Ovary (tissue), 10 donors: ENCODE data around the gene SLC26A11. TPM values are rescaled to one million over a fixed set of nuclear protein-coding genes. Genes with fewer than 3 reads are reported as not detected.

Source experiments
- DNase-seq, 5 donors: peaks; one replicate each; pipeline ENCODE4 v3.0.0-alpha.2; 2019 to 2020
- H3K27ac ChIP-seq, 2 donors: fragments of 200-600 bp; one replicate each; pipeline versions ENCODE4 v1.5.1 to v1.8.0; 2019 to 2022
- H3K27me3 ChIP-seq: fragments of 200-600 bp; one replicate; pipeline ENCODE4 v1.8.0; 2022
- H3K36me3 ChIP-seq: fragments of 200-600 bp; sonication (generic); one replicate; pipeline ENCODE4 v1.5.1; 2019
- H3K4me1 ChIP-seq: one replicate; pipeline ENCODE4 v1.8.1; 2013; ENCODE audit warnings: mild to moderate bottlenecking, moderate library complexity; ENCODE audit not compliant: insufficient read depth
- H3K4me3 ChIP-seq: fragments of 200-600 bp; sonication (generic); one replicate; pipeline ENCODE4 v1.5.1; 2017
- H3K9me3 ChIP-seq, 2 donors: fragments of 200-600 bp in 1 of 2; sonication (generic) in 1 of 2; one replicate each; pipeline versions ENCODE4 v1.5.1 to v1.8.1; 2013 to 2019; ENCODE audit warnings: mild to moderate bottlenecking in 1 of 2, moderate library complexity in 1 of 2
- EP300 ChIP-seq: sonication (generic); formaldehyde crosslinking; IDR thresholded peaks from one replicate; pipeline ENCODE4 v1.6.1; 2017; ENCODE audit warnings: antibody characterized with exemption
- POLR2A ChIP-seq: fragments of 450-650 bp; IDR thresholded peaks from one replicate; pipeline ENCODE4 v1.6.1; 2017; ENCODE audit warnings: antibody characterized with exemption, mild to moderate bottlenecking, moderate library complexity
- WGBS, 3 donors: extraction: QIAGEN DNeasy Blood & Tissue Kit in 1 of 3; methylation state at CpG; one replicate each; pipeline versions ENCODE4 v1.1.5 to v1.1.7; 2013 to 2017; 5-methylcytosine and 5-hydroxymethylcytosine counted together
- intact Hi-C, 4 donors: fragments of 100-400 bp; cut with DNase I; formaldehyde crosslinking; loops; one replicate each; pipeline versions ENCODE4 v1.11.0 to v1.15.1; 2022 to 2023
- long read RNA-seq, 3 donors: library from polyadenylated mRNA in 2 of 3; unstranded in 2 of 3; transcript quantifications; one replicate each; pipeline ENCODE4 v2.0.0 and lab custom pipeline, GENCODE V29; 2021 to 2026
- polyA plus RNA-seq, 2 donors: library from polyadenylated mRNA; stranded (reverse); fragments of 200-250 nt in 1 of 2; fragments of 350-450 nt in 1 of 2; fragmentation: Illumina TruSeq in 1 of 2; extraction: RNeasy Lipid Tissue Mini Kit (QIAGEN cat#74804) in 1 of 2; gene quantifications; one replicate each; pipeline ENCODE4 v1.2.3, GENCODE V29; 2013 to 2014
- total RNA-seq, 7 donors: library from RNA; depleted of rRNA in 2 of 7; stranded (reverse); fragments of >200 nt in 2 of 7; fragmentation: NEBNext Ultra II Directional in 3 of 7; extraction: Animal tissue kit (Norgen Biotek cat#: 25700) in 3 of 7; gene quantifications; one replicate each; pipeline versions ENCODE4 v1.1.0 to v1.2.4, GENCODE V29; 2016 to 2023
- TF ChIP-seq, protein P1 (sequence below), 3 donors: fragments of 450-650 bp in 2 of 3; fragments of 200-600 bp in 1 of 3; IDR thresholded peaks; one replicate each; pipeline versions ENCODE4 v1.5.1 to v1.8.0; 2016 to 2022; ENCODE audit warnings: antibody characterized with exemption in 3 of 3, mild to moderate bottlenecking in 1 of 3
- donor health status: DM: no; HTN: no; CAD: no; lungs with moderate emphysema.
- donor health status: DM: no; HTN: no; CAD: no.
- donor health status: Bipolar disorder and iron deficiency.
- donor health status: DM: yes; HTN: yes; CAD: no.
- donor health status: DM: no; HTN: no; CAD: no.
- donor health status: DM: yes; HTN: yes; CAD: no.

SLC26A11 gene
- total RNA-seq (10 to 100 TPM; 18.4 to 30.3 (median 24.2) TPM), polyA plus RNA-seq (10 to 100 TPM in 1 of 2 donors, 1 to 10 TPM in 1; 8.4 to 20.0 TPM)
- long read RNA-seq, donor 1, transcript SLC26A11-211 (2 exons, 1,519 nt), result minor isoform, 14 of 115 reads
- long read RNA-seq, donor 1, transcript SLC26A11-201 (18 exons, 2,885 nt), result major isoform, 16 of 115 reads
- long read RNA-seq, donor 1, transcript SLC26A11-212 (17 exons, 1,862 nt), result minor isoform, 6 of 115 reads
- long read RNA-seq, donor 1, partial matches to known transcripts, result 45 of 115 reads
- long read RNA-seq, donor 1, other reads (novel, unspliced or antisense), result 33 of 115 reads
- long read RNA-seq, donor 2, transcript SLC26A11-201 (18 exons, 2,885 nt), result major isoform, 5 of 12 reads
- long read RNA-seq, donor 2, partial matches to known transcripts, result 0 of 12 reads
- long read RNA-seq, donor 2, other reads (novel, unspliced or antisense), result 7 of 12 reads
- long read RNA-seq, donor 3, transcript SLC26A11-201 (18 exons, 2,885 nt), result major isoform, 13 of 64 reads
- long read RNA-seq, donor 3, partial matches to known transcripts, result 24 of 64 reads
- long read RNA-seq, donor 3, other reads (novel, unspliced or antisense), result 26 of 64 reads

DNA sequence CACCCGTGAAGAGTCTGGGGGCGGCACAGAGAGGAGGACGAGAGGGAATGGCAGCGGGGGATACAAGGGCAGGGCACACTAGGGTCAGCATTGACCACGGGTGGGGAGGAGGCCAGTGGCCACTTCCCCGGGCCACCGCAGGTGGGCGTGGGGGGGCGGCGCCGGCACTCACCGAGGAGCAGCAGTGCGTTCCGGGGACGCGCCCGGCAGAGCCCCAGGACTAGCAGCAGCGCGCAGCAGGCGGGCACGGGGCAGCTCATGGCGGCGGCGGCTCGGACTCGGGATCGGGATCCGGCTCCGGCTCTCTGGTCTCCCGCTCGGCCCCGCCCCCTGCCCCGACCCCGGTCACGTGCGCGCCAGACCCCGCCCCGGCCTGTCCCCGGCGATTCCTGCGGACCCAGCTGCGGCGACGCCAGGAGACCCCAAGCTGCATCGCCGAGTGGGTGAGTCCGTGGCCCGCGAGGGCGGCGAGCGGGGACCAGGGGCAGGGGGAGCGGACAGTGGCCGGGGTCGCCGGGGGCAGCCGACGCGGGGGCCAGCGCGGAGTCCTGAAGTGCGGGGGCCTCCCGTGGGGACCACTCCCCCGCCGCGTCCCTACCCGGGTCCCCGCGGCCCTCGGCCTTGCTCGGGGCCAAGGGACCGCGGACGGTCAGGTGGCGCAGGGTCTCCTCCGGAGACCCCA is at the start of gene SLC26A11, which contains the start of gene SGSH:
Gene SLC26A11, plus strand, starts transcription at position 374 of the 682 bp plus-strand sequence. CDS start 1,134 bp downstream, outside the sequence.
Gene SGSH, minus strand, starts transcription at position 280 of the 682 bp plus-strand sequence. Its CDS starts 20 bp downstream, at position 260.
- DNase-seq, result peak; percentile 80 to 88 (median 85)
- peaks cover 10% of the 10 kb centered on the region for H3K4me1 ChIP-seq
- H3K4me3 ChIP-seq, result peak within 1 kb of the TSS; percentile 99
- no peaks in the 10 kb centered on the region for H3K9me3 ChIP-seq
- no peaks in the 10 kb centered on the region for H3K36me3 ChIP-seq
- H3K27me3 ChIP-seq, result no peaks in the 10 kb centered on the region
- TF ChIP-seq, protein P1, sequence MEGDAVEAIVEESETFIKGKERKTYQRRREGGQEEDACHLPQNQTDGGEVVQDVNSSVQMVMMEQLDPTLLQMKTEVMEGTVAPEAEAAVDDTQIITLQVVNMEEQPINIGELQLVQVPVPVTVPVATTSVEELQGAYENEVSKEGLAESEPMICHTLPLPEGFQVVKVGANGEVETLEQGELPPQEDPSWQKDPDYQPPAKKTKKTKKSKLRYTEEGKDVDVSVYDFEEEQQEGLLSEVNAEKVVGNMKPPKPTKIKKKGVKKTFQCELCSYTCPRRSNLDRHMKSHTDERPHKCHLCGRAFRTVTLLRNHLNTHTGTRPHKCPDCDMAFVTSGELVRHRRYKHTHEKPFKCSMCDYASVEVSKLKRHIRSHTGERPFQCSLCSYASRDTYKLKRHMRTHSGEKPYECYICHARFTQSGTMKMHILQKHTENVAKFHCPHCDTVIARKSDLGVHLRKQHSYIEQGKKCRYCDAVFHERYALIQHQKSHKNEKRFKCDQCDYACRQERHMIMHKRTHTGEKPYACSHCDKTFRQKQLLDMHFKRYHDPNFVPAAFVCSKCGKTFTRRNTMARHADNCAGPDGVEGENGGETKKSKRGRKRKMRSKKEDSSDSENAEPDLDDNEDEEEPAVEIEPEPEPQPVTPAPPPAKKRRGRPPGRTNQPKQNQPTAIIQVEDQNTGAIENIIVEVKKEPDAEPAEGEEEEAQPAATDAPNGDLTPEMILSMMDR (IDR thresholded peaks at IDR 0.05), result peak in 1 of 3 donors; percentile 10
- peak; percentile 25 for TF ChIP-seq POLR2A
- no peak for TF ChIP-seq EP300
- peak within 1 kb of the TSS; percentile 26 to 65 for H3K27ac ChIP-seq
- 0 to 1% (median 0%) methylated on average over 29 to 77 of the region's 77 CpGs for WGBS, 3 donors
- intact Hi-C loops, result loop anchor here in 1 of 4 donors (2.0 kb wide), 1 partner anchor 41 kb away; the partner anchor contains the start of gene RNF213

DNA sequence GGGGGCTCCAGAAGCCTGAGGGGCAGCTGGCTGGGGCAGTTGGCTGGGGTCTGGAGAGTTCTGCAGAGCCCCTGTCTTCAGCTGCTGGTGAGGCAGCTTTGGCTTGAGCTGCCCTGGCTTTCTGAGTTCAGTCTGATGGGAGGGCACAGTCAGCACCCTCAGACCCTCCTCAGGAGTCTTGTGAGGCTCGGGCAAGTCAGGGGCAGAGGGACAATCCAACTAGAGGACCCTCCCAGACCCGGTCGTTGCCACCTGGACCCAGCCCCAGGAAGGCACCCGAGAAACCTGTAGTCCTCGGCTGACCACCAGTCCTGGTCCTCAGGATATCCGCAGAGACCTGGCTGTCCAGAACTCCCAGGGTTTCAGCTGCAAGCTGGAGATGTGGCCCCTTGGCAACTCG is 48.5 kb upstream of the SLC26A11 start:
- Histone ChIP-seq H3K27ac (no peak overlapping the region), H3K9me3 (no peaks in the 10 kb centered on the region), H3K27me3 (no peaks in the 10 kb centered on the region), H3K4me3 (no peak overlapping the region), H3K36me3 (no peaks in the 10 kb centered on the region), H3K4me1 (no peaks in the 10 kb centered on the region)
- intact Hi-C loops, result no loop called here
- TF ChIP-seq EP300, result no peak
- DNase-seq, result no peak
- 86 to 93% (median 89%) methylated on average over 6 to 7 of the region's 7 CpGs for WGBS, 3 donors

DNA sequence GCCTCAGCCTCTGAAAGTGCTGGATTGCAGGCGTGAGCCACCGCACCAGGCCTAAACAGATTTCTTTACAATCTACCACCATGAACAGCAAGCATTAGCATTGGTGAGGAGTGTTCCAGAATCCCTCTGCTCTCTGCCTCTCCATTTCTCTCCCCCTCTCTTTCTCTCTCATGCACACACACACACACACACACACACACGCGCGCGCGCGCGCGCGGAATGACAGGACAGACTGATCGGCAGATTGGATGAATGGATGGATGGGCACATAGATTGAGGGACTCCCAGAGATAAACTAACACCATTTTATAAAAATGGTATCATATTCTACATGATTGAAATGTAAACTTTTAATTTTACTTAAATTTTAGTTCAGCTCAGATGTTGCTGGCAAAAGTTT is 47.1 kb upstream of the SLC26A11 start:
- WGBS, 3 donors, result 78 to 97% (median 81%) methylated on average over 12 of the region's 12 CpGs
- no peak for DNase-seq
- no peaks in the 10 kb centered on the region for H3K4me1 ChIP-seq
- H3K9me3 ChIP-seq, result no peaks in the 10 kb centered on the region
- H3K36me3 ChIP-seq, result no peaks in the 10 kb centered on the region
- intact Hi-C loops, result no loop called here
- TF ChIP-seq, protein P1 (IDR thresholded peaks at IDR 0.05), result no peak
- TF ChIP-seq EP300 (no peak), POLR2A (no peak)
- H3K27me3 ChIP-seq, result no peaks in the 10 kb centered on the region
- H3K27ac ChIP-seq, result no peak overlapping the region
- no peak overlapping the region for H3K4me3 ChIP-seq

DNA sequence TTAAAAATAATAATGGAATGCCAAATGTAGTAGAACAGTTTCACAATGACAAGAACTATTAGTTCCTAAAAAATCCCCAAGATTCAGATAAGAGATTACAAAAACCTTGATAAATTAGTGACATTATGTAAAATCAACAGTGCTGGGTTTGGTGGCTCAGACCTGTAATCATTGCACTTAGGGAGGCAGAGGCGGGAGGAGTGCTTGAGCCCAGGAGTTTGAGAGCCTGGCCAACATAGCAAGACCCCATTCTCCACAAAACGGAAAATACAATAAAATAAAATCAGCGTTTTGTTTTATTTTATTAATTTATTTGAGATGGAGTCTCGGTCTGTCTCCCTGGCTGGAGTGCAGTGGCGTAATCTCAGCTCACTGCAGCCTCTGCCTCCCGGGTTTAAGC is 46.3 kb upstream of the SLC26A11 start:
- no peaks in the 10 kb centered on the region for H3K27me3 ChIP-seq
- 91 to 96% (median 94%) methylated on average over 6 of the region's 6 CpGs for WGBS, 3 donors
- no peak for DNase-seq
- no peak for TF ChIP-seq EP300
- TF ChIP-seq, protein P1 (IDR thresholded peaks at IDR 0.05), result no peak
- no peak for TF ChIP-seq POLR2A
- no peaks in the 10 kb centered on the region for H3K36me3 ChIP-seq
- H3K4me1 ChIP-seq, result no peaks in the 10 kb centered on the region
- intact Hi-C loops, result no loop called here
- H3K27ac ChIP-seq, result no peak overlapping the region
- no peaks in the 10 kb centered on the region for H3K9me3 ChIP-seq
- H3K4me3 ChIP-seq, result no peak overlapping the region
